Muscle of back (tissue), 11 donors: ENCODE measurements around the gene TNFAIP1. TPM values are rescaled to one million over a fixed set of nuclear protein-coding genes. Genes with fewer than 3 reads are reported as not detected.
A peak's percentile ranks its signal among the peaks of the same experiment; 100 is the strongest.

ENCODE experiments used
- DNase-seq, 3 donors: peaks; one replicate each; pipeline versions ENCODE4 v3.0.0 to v3.0.0-alpha.2; 2013
- polyA plus RNA-seq, 10 donors: library from polyadenylated mRNA; unstranded; fragments of 120-200 nt; gene quantifications; one replicate each; pipeline ENCODE4 v1.2.1, GENCODE V29; 2013; ENCODE audit not compliant: insufficient read length in 10 of 10

TNFAIP1 gene
- polyA plus RNA-seq, 10 donors = 29.7 to 37.1 (median 33.2) TPM

GRCh38 chr17:28369684-28370034, 34.1 kb downstream of the TNFAIP1 start:
- DNase-seq = no peak

- DNase-seq = no peak
Observed at GRCh38 chr17:28370035-28370743, 34.6 kb downstream of the TNFAIP1 start, which contains the start of gene VTN. Gene VTN (minus strand): TSS chr17:28370307. CDS start chr17:28370203, 104 bp downstream.

GRCh38 chr17:28370744-28371103, 35.2 kb downstream of the TNFAIP1 start:
- no peak for DNase-seq

GRCh38 chr17:28371245-28372202, 36.0 kb downstream of the TNFAIP1 start, which contains the start of gene SARM1:
Gene SARM1 (plus strand): TSS chr17:28371694. CDS start chr17:28372033, 339 bp downstream.
- DNase-seq = peak; percentile 71 to 90 (median 80)

- DNase-seq = peak in 2 of 3 donors; percentile 22 to 66
Observed at GRCh38 chr17:28372203-28372944, 36.8 kb downstream of the TNFAIP1 start.

GRCh38 chr17:28372945-28373274, 37.3 kb downstream of the TNFAIP1 start:
- no peak for DNase-seq

GRCh38 chr17:28379814-28380801, 44.5 kb downstream of the TNFAIP1 start:
- no peak for DNase-seq

- DNase-seq = peak in 1 of 3 donors; percentile 38
Observed at GRCh38 chr17:28381141-28381825, 45.7 kb downstream of the TNFAIP1 start.

- DNase-seq = peak in 1 of 3 donors; percentile 21
Observed at GRCh38 chr17:28384281-28385036, 48.9 kb downstream of the TNFAIP1 start.

- DNase-seq = no peak
Observed at GRCh38 chr17:28385037-28385400, 49.5 kb downstream of the TNFAIP1 start.

GRCh38 chr17:28385406-28385805, 49.8 kb downstream of the TNFAIP1 start:
- no peak for DNase-seq

GRCh38 chr17:28386391-28386790, 50.8 kb downstream of the TNFAIP1 start:
- DNase-seq = no peak

GRCh38 chr17:28388106-28388505, 52.5 kb downstream of the TNFAIP1 start:
- no peak for DNase-seq

- no peak for DNase-seq
Observed at GRCh38 chr17:28390141-28390540, 54.6 kb downstream of the TNFAIP1 start.

GRCh38 chr17:28390563-28390962, 55.0 kb downstream of the TNFAIP1 start:
- DNase-seq = no peak

GRCh38 chr17:28390984-28391383, 55.4 kb downstream of the TNFAIP1 start:
- no peak for DNase-seq

- DNase-seq = no peak
Observed at GRCh38 chr17:28391401-28391800, 55.8 kb downstream of the TNFAIP1 start.

GRCh38 chr17:28392491-28392890, 56.9 kb downstream of the TNFAIP1 start:
- DNase-seq = no peak

GRCh38 chr17:28394337-28395116, 59.0 kb downstream of the TNFAIP1 start:
- no peak for DNase-seq
